Hepatocyte (in vitro differentiated cells): ENCODE measurements around the gene FOXO1. TPM values are rescaled to one million over a fixed set of nuclear protein-coding genes. Genes with fewer than 3 reads are reported as not detected.

Experiments
- DNase-seq: peaks from one replicate; pipeline ENCODE4 v3.0.0-alpha.2; 2016; ENCODE audit warnings: low spot score
- H2AFZ ChIP-seq: fragments of 200-600 bp; sonication (generic); 2 replicates; pipeline ENCODE4 v1.6.0; 2016; ENCODE audit warnings: antibody characterized with exemption, mild to moderate bottlenecking
- H3K27ac ChIP-seq: fragments of 200-600 bp; sonication (generic); 2 replicates; pipeline ENCODE4 v1.5.1; 2016; ENCODE audit warnings: mild to moderate bottlenecking
- H3K27me3 ChIP-seq: fragments of 200-600 bp; sonication (generic); 2 replicates; pipeline ENCODE4 v1.6.1; 2016
- H3K36me3 ChIP-seq: fragments of 200-600 bp; sonication (generic); replicated peaks from 2 replicates; pipeline ENCODE4 v1.5.1; 2016; ENCODE audit warnings: low read depth; ENCODE audit not compliant: insufficient read depth
- H3K4me1 ChIP-seq: fragments of 200-600 bp; sonication (generic); 2 replicates; pipeline ENCODE4 v1.5.1; 2016; ENCODE audit warnings: mild to moderate bottlenecking, moderate library complexity; ENCODE audit not compliant: insufficient read depth
- H3K4me2 ChIP-seq: fragments of 200-600 bp; sonication (generic); 2 replicates; pipeline ENCODE4 v1.6.0; 2016
- H3K4me3 ChIP-seq: fragments of 200-600 bp; sonication (generic); 2 replicates; pipeline ENCODE4 v1.5.1; 2016; ENCODE audit warnings: mild to moderate bottlenecking
- H3K79me2 ChIP-seq: fragments of 200-600 bp; sonication (generic); 2 replicates; pipeline ENCODE4 v1.6.0; 2017; ENCODE audit warnings: mild to moderate bottlenecking
- H3K9me2 ChIP-seq: fragments of 200-600 bp; sonication (generic); replicated peaks from 2 replicates; pipeline ENCODE4 v1.6.0; 2017; ENCODE audit warnings: mild to moderate bottlenecking; ENCODE audit not compliant: insufficient read depth
- H3K9me3 ChIP-seq: fragments of 200-600 bp; sonication (generic); 2 replicates; pipeline ENCODE4 v1.5.1; 2016; ENCODE audit warnings: low read depth, mild to moderate bottlenecking
- H4K20me1 ChIP-seq: fragments of 200-600 bp; sonication (generic); 2 replicates; pipeline ENCODE4 v1.6.0; 2016; ENCODE audit warnings: mild to moderate bottlenecking; ENCODE audit not compliant: insufficient read depth, poor library complexity, severe bottlenecking
- CTCF ChIP-seq: fragments of 200-600 bp; sonication (generic); IDR thresholded peaks from 2 replicates; pipeline ENCODE4 v1.5.1; 2016; ENCODE audit warnings: antibody characterized with exemption, mild to moderate bottlenecking; ENCODE audit not compliant: poor library complexity
- EZH2 ChIP-seq: fragments of 200-600 bp; sonication (generic); IDR thresholded peaks from 2 replicates; pipeline ENCODE4 v1.6.1; 2016; ENCODE audit warnings: antibody characterized with exemption, mild to moderate bottlenecking, borderline replicate concordance
- EZH2phosphoT487 ChIP-seq: fragments of 200-600 bp; sonication (generic); IDR thresholded peaks from one replicate; pipeline ENCODE4 v1.6.1; 2018; ENCODE audit warnings: antibody characterized with exemption, mild to moderate bottlenecking, low read depth, moderate library complexity; ENCODE audit not compliant: unreplicated experiment, severe bottlenecking
- WGBS: methylation state at CpG from one replicate; pipeline ENCODE4 v1.1.6; 2016; ENCODE audit warnings: low lambda C conversion rate; ENCODE audit errors: missing lambda C conversion rate; 5-methylcytosine and 5-hydroxymethylcytosine counted together
- polyA plus RNA-seq: library from polyadenylated mRNA; unstranded; fragments of >200 nt; fragmentation: Nextera tagmentation; extraction: Ambion mirVana; gene quantifications from 2 replicates; pipeline ENCODE4 v1.2.1, GENCODE V29; 2016
- total RNA-seq: library from RNA; depleted of rRNA; stranded (reverse); fragments of >200 nt; gene quantifications from 2 replicates; pipeline ENCODE4 v1.2.3, GENCODE V29; 2014

FOXO1 gene
- total and polyA plus RNA-seq, 2 experiments from 2014 or later = 30.3 to 35.2 TPM

GRCh38 chr13:40653527-40654318 lies 12.7 kb downstream of the FOXO1 start:
- Histone ChIP-seq H3K27me3 (no peaks in the 10 kb centered on the region), H3K9me3 (no peaks in the 10 kb centered on the region), H3K9me2 (no peaks in the 10 kb centered on the region), H3K4me1 (peaks cover 13% of the 10 kb centered on the region), H3K36me3 (no peaks in the 10 kb centered on the region), H2AFZ (no peak overlapping the region), H3K4me2 (no peak overlapping the region), H3K4me3 (no peak overlapping the region), H3K79me2 (peaks cover 95% of the 10 kb centered on the region), H3K27ac (no peak overlapping the region), H4K20me1 (peaks cover 34% of the 10 kb centered on the region)
- TF ChIP-seq EZH2 (no peak), EZH2phosphoT487 (no peak), CTCF (no peak)
- 50% methylated on average over 3 of the region's 3 CpGs for WGBS
- DNase-seq = no peak

GRCh38 chr13:40652588-40652940 lies 13.9 kb downstream of the FOXO1 start:
- H3K79me2 ChIP-seq = peaks cover 94% of the 10 kb centered on the region
- H2AFZ ChIP-seq = no peak overlapping the region
- no peaks in the 10 kb centered on the region for H3K9me3 ChIP-seq
- no peak overlapping the region for H3K27ac ChIP-seq
- no peaks in the 10 kb centered on the region for H3K36me3 ChIP-seq
- H3K9me2 ChIP-seq = no peaks in the 10 kb centered on the region
- WGBS = 61% methylated on average over 2 of the region's 2 CpGs
- H3K4me2 ChIP-seq = no peak overlapping the region
- no peak for DNase-seq
- no peaks in the 10 kb centered on the region for H3K27me3 ChIP-seq
- peaks cover 24% of the 10 kb centered on the region for H4K20me1 ChIP-seq
- TF ChIP-seq EZH2phosphoT487 (no peak), CTCF (no peak), EZH2 (no peak)
- H3K4me1 ChIP-seq = peaks cover 15% of the 10 kb centered on the region
- H3K4me3 ChIP-seq = no peak overlapping the region

GRCh38 chr13:40651866-40652587 lies 14.4 kb downstream of the FOXO1 start:
- no peak for TF ChIP-seq EZH2phosphoT487
- no peak for TF ChIP-seq EZH2
- TF ChIP-seq CTCF = no peak
- H3K9me3 ChIP-seq = no peaks in the 10 kb centered on the region
- no peak overlapping the region for H2AFZ ChIP-seq
- WGBS = 86% methylated on average over 14 of the region's 14 CpGs
- no peak overlapping the region for H3K4me3 ChIP-seq
- peaks cover 15% of the 10 kb centered on the region for H3K4me1 ChIP-seq
- H3K79me2 ChIP-seq = peaks cover 94% of the 10 kb centered on the region
- H3K36me3 ChIP-seq = no peaks in the 10 kb centered on the region
- H4K20me1 ChIP-seq = peaks cover 24% of the 10 kb centered on the region
- no peaks in the 10 kb centered on the region for H3K27me3 ChIP-seq
- no peak overlapping the region for H3K4me2 ChIP-seq
- H3K27ac ChIP-seq = no peak overlapping the region
- DNase-seq = no peak
- H3K9me2 ChIP-seq = no peaks in the 10 kb centered on the region
